GM21423 (cell line): Measurements from ENCODE around the gene EEIG1.
"Not testable (repeated sequence)": the region's sequence is repeated elsewhere in the genome, so short reads cannot be mapped to it uniquely, and the experiment has no call there.

Experiments
- ATAC-seq: cut with Tn5 transposase; IDR thresholded peaks from one replicate; pipeline ENCODE4 v1.9.1; 2021; ENCODE audit warnings: mild to moderate bottlenecking, moderate library complexity; ENCODE audit not compliant: unreplicated experiment

EEIG1 gene

GRCh38 chr9:127980706-127981558 is at the start of gene EEIG1:
Gene EEIG1, minus strand, starts transcription at chr9:127980989. Its CDS starts 852 bp downstream, at chr9:127980137.
- peak; percentile 78 for ATAC-seq

- no peak for ATAC-seq
These were observed 46.9 kb upstream of the EEIG1 start for GRCh38 chr9:128027705-128028104.

- ATAC-seq: peak; percentile 18
These were observed 46.2 kb upstream of the EEIG1 start for GRCh38 chr9:128026773-128027541.

DNA sequence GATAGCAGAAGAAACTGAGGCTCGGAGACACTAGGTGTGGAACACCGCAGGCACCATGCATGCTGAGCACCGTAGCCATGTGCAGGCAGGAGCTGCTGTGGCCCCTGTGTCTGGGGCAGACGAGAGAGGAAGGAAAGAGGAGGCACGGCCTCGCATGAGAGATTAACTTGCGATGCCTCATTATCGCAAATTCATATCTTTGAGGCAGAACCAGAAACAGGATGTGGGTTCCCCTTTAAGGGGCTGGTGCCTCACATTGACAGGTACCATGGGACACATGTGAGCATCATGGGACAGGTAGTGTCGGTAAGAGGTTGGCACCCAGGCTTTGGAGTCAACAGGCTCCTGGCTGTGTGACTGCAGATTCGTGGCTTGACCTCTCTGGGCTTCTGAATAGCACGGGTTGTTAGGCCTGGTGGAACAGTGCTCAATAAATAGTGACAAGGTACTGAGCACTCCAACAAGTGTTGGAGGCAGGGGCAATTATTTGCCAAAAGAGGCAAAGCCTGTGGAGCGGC is 45.5 kb upstream of the EEIG1 start:
- ATAC-seq: peak; percentile 49

GRCh38 chr9:128025736-128026135 is 44.9 kb upstream of the EEIG1 start:
- no peak for ATAC-seq

- ATAC-seq: no peak
These were observed 44.0 kb upstream of the EEIG1 start for GRCh38 chr9:128024761-128025308.

DNA sequence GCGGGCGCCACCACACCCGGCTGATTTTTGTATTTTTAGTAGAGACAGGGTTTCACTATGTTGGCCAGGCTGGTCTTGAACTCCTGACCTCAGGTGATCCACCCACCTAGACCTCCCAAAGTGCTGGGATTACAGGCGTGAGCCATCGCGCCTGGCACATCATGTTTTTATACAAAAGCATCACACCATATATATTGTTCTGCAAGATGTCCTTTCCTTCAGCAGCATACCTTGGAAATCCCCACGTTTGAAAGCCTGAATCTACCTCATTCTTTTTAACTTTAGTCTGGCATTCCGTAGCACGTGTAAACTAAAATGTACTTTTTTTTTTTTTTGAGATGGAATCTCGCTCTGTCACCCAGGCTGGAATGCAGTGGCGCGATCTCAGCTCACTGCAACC is 42.9 kb upstream of the EEIG1 start:
- not testable (repeated sequence) for ATAC-seq

DNA sequence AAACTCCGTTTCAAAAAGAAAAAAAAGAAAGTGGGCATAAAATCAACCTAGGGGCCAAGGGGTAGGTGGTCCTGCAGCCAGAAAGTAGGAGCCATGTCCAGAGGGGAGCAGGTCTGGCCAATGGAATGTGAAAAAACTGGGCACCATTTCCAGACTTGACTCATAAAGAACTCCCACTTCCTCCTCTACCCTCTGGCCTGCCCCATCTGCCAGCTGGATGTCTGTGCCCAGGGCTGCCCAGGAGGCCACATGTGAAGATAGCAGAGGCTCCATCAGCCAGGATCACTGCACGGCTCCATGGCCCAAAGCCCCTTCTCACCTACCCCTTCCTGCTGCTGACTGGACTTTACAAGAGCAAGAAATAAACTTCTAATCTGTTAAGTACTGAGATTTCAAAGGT is 42.1 kb upstream of the EEIG1 start:
- ATAC-seq: no peak

GRCh38 chr9:128021098-128021497 is 40.3 kb upstream of the EEIG1 start:
- ATAC-seq: no peak

DNA sequence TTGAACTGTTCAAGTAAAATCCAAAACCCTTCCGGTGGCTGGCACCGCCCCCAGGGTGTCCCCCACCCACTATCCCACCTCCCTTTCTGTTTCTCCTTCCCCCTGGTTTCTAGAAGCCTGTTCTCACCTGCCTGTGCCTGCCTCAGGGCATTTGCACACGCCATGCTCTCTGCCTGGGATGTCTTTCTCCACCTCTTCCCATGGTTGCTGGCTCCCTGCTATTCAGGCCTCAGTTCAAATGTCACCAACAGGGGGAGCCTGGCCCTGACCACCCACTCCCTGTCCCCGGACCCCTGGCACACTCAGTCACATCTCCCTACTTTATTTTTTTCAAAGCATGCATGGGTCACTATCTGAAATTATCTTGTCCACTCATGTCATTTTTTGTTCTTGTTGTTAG is 39.9 kb upstream of the EEIG1 start:
- no peak for ATAC-seq

DNA sequence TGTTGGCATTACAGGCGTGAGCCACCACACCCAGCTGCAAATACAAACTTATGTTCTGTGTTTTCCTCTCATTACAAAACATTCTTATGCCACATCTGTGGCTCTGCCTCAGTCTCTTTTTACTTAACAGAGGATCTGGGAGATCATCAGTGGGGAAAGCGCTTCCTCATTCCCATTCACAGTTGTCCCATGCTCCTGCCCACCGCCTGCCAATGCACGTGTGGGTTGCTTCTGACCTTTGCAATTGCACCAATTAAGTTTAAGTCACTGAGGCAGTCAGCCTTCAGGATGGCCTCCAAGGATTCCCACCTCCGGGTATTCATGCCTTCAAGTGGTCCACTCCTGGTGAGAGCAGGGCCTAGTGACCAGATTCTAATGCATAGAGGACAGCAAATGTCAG is 34.9 kb upstream of the EEIG1 start:
- ATAC-seq: no peak

DNA sequence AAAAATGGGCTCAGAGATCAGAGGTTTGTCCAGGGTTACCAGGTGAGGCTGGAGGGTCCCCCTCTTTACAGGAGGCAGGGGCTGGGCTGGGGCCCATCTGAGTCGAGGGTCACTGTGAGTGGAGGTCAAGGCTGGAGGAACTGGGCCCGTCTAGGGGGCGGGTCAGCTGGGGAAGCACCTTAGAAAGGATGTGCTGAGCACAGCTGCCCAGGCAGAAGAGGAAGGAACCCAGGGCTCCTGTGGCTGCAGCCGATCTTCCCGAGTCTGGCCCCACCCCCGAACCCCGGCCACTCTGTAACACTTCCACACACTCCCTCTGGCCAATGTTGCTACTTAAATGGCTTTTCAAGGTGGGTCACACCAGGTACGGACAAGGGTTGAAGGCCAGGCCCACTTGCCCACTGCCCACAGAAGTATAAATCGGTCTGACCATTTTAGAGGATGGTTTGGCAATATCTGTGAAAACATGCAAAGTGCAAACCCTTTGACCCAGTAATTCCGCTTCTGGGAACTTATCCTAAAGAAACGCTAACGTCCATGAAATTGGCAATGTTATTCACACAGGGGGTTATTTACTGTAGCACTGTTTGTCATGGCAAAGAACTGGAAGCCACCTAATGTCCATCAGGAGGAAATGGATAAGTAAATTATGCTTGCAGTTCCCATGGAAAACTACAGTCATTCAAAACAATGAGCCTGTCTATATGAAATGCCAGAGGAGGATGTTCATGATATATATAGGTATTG is 30.5 kb upstream of the EEIG1 start:
- no peak for ATAC-seq

GRCh38 chr9:128009639-128010038 is 28.9 kb upstream of the EEIG1 start:
- no peak for ATAC-seq

GRCh38 chr9:128008171-128008570 is 27.4 kb upstream of the EEIG1 start:
- ATAC-seq: no peak

DNA sequence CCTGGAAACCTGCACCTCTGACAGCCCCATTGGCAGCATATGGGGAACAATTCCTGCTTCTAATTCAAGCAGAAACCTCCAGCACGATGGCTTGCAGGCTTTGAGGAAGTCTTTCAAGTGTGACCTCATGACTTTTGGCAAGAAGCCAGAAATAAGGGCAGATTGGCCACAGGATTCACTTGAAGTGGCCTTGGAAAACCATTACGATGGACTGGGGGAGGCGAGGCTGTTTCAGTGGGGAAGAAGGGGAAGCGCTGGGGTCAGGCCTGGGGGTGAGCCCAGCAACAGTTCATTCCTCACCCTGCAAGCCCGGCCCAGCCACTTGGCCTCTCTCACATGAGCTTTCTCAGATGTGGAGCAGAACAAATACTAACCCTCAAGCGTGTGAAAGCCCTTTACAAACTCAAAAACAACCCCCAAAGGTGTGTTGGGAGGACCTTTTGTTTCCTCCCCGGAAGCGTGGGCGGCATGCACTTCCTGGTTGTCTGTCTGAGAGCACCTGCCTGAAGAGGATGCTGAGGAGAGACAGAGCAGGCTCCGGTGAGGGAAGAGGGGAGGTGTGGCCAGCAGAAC is 26.9 kb upstream of the EEIG1 start:
- no peak for ATAC-seq

DNA sequence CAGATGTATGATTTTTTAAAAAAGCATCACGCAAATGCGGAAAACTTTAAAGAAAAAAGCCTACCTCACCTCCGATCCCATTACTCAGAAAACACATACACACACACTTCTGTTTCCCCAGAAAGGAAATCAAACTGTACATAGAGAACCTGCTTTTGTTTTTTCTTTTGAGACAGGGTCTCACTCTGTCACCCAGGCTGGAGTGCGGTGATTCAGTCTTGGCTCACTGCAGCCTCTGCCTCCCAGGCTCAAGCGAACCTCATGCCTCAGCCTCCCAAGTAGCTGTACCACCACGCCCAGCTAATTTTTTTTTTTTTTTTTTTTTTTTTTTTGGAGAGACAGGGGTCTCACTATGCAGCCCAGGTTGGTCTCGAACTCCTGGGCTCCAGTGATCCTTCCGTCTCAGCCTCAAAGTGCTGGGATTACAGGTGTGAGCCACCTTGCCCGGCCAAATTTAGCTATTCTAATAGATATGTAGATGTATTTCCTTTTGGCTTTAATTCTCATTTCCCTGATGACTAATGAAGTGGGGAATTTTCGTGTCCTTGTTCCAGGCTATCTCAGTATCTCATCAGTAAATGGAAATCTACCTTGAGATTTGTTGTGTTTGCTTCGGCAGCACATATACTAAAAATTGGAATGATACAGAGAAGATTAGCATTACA is 25.7 kb upstream of the EEIG1 start:
- no peak for ATAC-seq

- no peak for ATAC-seq
These were observed 25.1 kb upstream of the EEIG1 start for GRCh38 chr9:128005923-128006322.

GRCh38 chr9:128003966-128004604 is 23.3 kb upstream of the EEIG1 start:
- no peak for ATAC-seq

DNA sequence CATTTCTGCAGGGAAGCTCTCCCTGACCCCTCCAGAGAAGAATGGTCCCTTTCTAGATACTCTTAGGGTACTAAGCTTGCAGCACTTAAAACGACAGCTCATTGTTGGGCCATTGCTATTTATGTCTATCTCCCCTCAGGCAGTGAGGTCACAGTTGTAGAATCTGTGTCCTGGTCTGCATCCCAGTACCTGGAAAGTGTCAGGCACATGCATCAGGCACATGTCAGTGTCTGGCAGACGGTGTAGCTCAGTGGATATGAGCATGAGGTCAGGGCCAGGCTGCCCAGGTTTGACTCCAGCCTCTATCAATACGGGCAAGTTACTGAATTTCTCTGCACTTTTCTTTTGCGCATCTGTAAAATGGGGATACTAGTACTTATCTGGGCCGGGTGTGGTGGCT is 22.2 kb upstream of the EEIG1 start:
- ATAC-seq: no peak
